Measurements from ENCODE around the gene RNF39.
A peak's percentile ranks its signal among the peaks of the same experiment; 100 is the strongest.
"Not testable (repeated sequence)": the region's sequence is repeated elsewhere in the genome, so short reads cannot be mapped to it uniquely, and the experiment has no call there.

Gene RNF39

GRCh38 chr6:30075094-30075789 lies at the start of gene RNF39:
Gene RNF39 (minus strand): TSS chr6:30075769. CDS start chr6:30075585, 184 bp downstream.
- Mint-ChIP-seq H3K27ac (no peak within 1 kb of the TSS), H3K27me3 (ENCODE audit: low read depth) (peaks cover 87% of the 10 kb centered on the region), H3K4me1 (ENCODE audit: low read depth) (peaks cover 35% of the 10 kb centered on the region), H3K36me3 (ENCODE audit: low read depth) (peaks cover 17% of the 10 kb centered on the region), H3K9me3 (no peaks in the 10 kb centered on the region), H3K4me3 (peak within 1 kb of the TSS; percentile 59)
- DNase-seq (ENCODE audit: low spot score), result no peak

DNA sequence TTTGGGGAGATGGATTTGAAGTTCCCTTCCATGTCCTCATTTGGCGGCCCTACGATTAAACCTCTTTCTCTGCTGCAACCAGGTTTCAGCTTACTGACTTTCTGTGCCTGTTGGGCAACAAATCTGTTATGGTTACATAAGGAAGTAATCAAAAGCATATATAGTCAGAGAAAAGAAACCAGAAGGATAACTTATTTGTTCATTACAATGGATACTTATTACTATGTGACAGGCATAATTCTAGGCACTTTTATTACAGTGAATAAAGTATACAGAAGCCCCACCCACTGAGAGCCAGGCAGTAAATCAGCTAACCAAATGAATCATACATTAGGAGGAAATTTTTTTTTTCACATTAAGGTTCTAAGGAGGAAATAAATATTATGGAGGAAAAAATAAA lies 46.9 kb upstream of the RNF39 start:
- Mint-ChIP-seq H3K36me3 (ENCODE audit: low read depth) (no peaks in the 10 kb centered on the region), H3K9me3 (no peaks in the 10 kb centered on the region), H3K27ac (no peak overlapping the region), H3K4me3 (no peak overlapping the region), H3K4me1 (ENCODE audit: low read depth) (no peaks in the 10 kb centered on the region), H3K27me3 (ENCODE audit: low read depth) (peaks cover 37% of the 10 kb centered on the region)
- DNase-seq (ENCODE audit: low spot score), result no peak

GRCh38 chr6:30121446-30122366 lies 46.1 kb upstream of the RNF39 start:
- DNase-seq (ENCODE audit: low spot score), result no peak
- no peak overlapping the region for H3K4me3 Mint-ChIP-seq
- H3K27me3 Mint-ChIP-seq (ENCODE audit: low read depth), result peaks cover 30% of the 10 kb centered on the region
- no peaks in the 10 kb centered on the region for H3K36me3 Mint-ChIP-seq (ENCODE audit: low read depth)
- H3K4me1 Mint-ChIP-seq (ENCODE audit: low read depth), result no peaks in the 10 kb centered on the region
- no peaks in the 10 kb centered on the region for H3K9me3 Mint-ChIP-seq
- H3K27ac Mint-ChIP-seq, result no peak overlapping the region

DNA sequence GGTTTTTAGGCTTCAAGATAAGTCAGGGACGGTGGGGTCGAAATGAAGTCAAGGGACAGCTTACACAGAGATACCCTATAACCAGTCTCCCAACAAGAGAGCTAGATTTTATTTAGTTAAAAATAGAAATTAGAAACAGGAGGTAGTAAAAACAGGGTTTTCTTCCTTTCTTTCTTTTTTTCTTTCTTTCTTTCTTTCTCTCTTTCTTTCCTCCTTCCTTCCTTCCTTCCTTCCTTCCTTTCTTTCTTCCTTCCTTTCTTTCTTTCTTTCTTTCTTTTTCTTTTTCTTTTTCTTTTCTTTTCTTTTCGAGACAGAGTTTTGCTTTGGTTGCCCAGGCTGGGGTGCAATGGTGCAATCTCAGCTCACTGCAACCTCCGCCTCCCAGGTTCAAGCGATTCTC lies 43.1 kb upstream of the RNF39 start:
- DNase-seq (ENCODE audit: low spot score); H3K36me3 Mint-ChIP-seq (ENCODE audit: low read depth); H3K4me3 Mint-ChIP-seq; H3K9me3 Mint-ChIP-seq; H3K4me1 Mint-ChIP-seq (ENCODE audit: low read depth); H3K27ac Mint-ChIP-seq: not testable (repeated sequence)
- H3K27me3 Mint-ChIP-seq (ENCODE audit: low read depth), result peaks cover 35% of the 10 kb centered on the region

GRCh38 chr6:30116724-30117123 lies 41.2 kb upstream of the RNF39 start:
- no peaks in the 10 kb centered on the region for H3K9me3 Mint-ChIP-seq
- H3K4me3 Mint-ChIP-seq, result no peak overlapping the region
- no peak for DNase-seq (ENCODE audit: low spot score)
- H3K36me3 Mint-ChIP-seq (ENCODE audit: low read depth), result no peaks in the 10 kb centered on the region
- H3K27ac Mint-ChIP-seq, result no peak overlapping the region
- peaks cover 47% of the 10 kb centered on the region for H3K27me3 Mint-ChIP-seq (ENCODE audit: low read depth)
- H3K4me1 Mint-ChIP-seq (ENCODE audit: low read depth), result peaks cover 4% of the 10 kb centered on the region

- Mint-ChIP-seq H3K4me3 (no peak overlapping the region), H3K36me3 (ENCODE audit: low read depth) (no peaks in the 10 kb centered on the region), H3K27ac (no peak overlapping the region), H3K4me1 (ENCODE audit: low read depth) (peaks cover 4% of the 10 kb centered on the region), H3K27me3 (ENCODE audit: low read depth) (peaks cover 56% of the 10 kb centered on the region), H3K9me3 (no peaks in the 10 kb centered on the region)
- DNase-seq (ENCODE audit: low spot score), result no peak
These were observed 38.3 kb upstream of the RNF39 start for GRCh38 chr6:30113841-30114240.

GRCh38 chr6:30113003-30113759 lies 37.6 kb upstream of the RNF39 start, which contains the start of gene TRIM31:
Gene TRIM31 (minus strand): TSS chr6:30113090. CDS start chr6:30112805, 285 bp downstream.
- Mint-ChIP-seq H3K4me3 (no peak within 1 kb of the TSS), H3K27me3 (ENCODE audit: low read depth) (peaks cover 59% of the 10 kb centered on the region), H3K9me3 (no peaks in the 10 kb centered on the region), H3K36me3 (ENCODE audit: low read depth) (no peaks in the 10 kb centered on the region), H3K4me1 (ENCODE audit: low read depth) (peaks cover 4% of the 10 kb centered on the region), H3K27ac (no peak within 1 kb of the TSS)
- no peak for DNase-seq (ENCODE audit: low spot score)

DNA sequence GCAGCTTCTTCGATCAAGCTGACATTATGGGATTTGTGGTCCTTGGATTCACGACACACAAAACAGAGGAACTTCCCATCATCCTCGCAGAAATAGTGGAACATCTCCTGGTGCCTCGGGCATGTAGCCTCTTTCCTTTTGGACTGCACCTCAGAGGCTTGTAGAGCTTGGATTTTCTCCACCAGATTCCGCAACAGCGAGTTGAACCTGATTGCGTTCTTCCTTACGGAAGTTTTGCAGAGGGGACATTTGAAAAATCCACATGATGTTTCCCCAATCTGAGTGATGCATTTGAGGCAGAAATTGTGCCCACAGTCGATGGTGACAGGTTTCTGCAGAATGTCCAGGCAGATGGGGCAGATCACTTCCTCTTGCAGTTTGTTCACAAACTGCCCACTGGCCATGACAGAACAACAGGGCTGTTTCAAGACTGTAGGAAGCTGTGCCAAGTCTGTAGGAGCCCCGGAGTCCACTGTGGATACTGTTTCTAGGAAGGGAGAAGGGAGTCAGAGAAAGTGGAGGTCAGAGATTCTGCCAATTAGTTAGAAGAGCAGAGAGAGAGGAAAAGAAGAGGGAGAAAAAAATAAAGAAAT lies 36.9 kb upstream of the RNF39 start:
- Mint-ChIP-seq H3K4me3 (no peak overlapping the region), H3K9me3 (no peaks in the 10 kb centered on the region), H3K4me1 (ENCODE audit: low read depth) (peaks cover 7% of the 10 kb centered on the region), H3K27me3 (ENCODE audit: low read depth) (peaks cover 65% of the 10 kb centered on the region), H3K36me3 (ENCODE audit: low read depth) (no peaks in the 10 kb centered on the region), H3K27ac (no peak overlapping the region)
- DNase-seq (ENCODE audit: low spot score), result no peak

GRCh38 chr6:30111266-30111856 lies 35.8 kb upstream of the RNF39 start:
- Mint-ChIP-seq H3K36me3 (ENCODE audit: low read depth) (no peaks in the 10 kb centered on the region), H3K27me3 (ENCODE audit: low read depth) (peaks cover 65% of the 10 kb centered on the region)

GRCh38 chr6:30104661-30105060 lies 29.1 kb upstream of the RNF39 start:
- H3K36me3 Mint-ChIP-seq (ENCODE audit: low read depth), result no peaks in the 10 kb centered on the region
- DNase-seq (ENCODE audit: low spot score), result no peak
- no peaks in the 10 kb centered on the region for H3K9me3 Mint-ChIP-seq
- H3K4me1 Mint-ChIP-seq (ENCODE audit: low read depth), result peaks cover 30% of the 10 kb centered on the region
- H3K4me3 Mint-ChIP-seq, result no peak overlapping the region
- H3K27ac Mint-ChIP-seq, result no peak overlapping the region
- peaks cover 64% of the 10 kb centered on the region for H3K27me3 Mint-ChIP-seq (ENCODE audit: low read depth)

More at GRCh38 chr6:30111266-30111856, 35.8 kb upstream of the RNF39 start:
- Mint-ChIP-seq H3K27ac (no peak overlapping the region), H3K9me3 (no peaks in the 10 kb centered on the region), H3K4me3 (no peak overlapping the region), H3K4me1 (ENCODE audit: low read depth) (peaks cover 7% of the 10 kb centered on the region)
- DNase-seq (ENCODE audit: low spot score), result no peak

DNA sequence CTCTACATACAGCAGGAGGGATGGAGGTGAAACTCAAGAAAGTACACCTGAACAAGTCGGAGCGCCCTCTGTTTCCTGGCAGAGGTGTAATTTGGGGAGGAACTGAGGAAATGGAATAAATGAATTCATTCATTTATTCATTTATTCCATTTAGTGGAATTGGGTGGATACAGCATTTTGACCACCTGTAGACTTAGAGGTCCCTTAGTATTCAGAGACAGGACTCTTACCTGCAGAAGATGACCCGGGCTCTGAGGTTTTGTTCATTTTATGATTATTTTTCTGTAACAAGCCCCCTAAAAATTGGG lies 28.3 kb upstream of the RNF39 start:
- no peak overlapping the region for H3K27ac Mint-ChIP-seq
- peaks cover 68% of the 10 kb centered on the region for H3K27me3 Mint-ChIP-seq (ENCODE audit: low read depth)

GRCh38 chr6:30102970-30103871 lies 27.7 kb upstream of the RNF39 start:
- H3K9me3 Mint-ChIP-seq, result no peaks in the 10 kb centered on the region
- peaks cover 30% of the 10 kb centered on the region for H3K4me1 Mint-ChIP-seq (ENCODE audit: low read depth)
- peaks cover 69% of the 10 kb centered on the region for H3K27me3 Mint-ChIP-seq (ENCODE audit: low read depth)
- peak overlapping the region; percentile 67 for H3K27ac Mint-ChIP-seq
- peak overlapping the region; percentile 92 for H3K4me3 Mint-ChIP-seq
- DNase-seq (ENCODE audit: low spot score), result peak; percentile 79
- H3K36me3 Mint-ChIP-seq (ENCODE audit: low read depth), result no peaks in the 10 kb centered on the region

More for the DNA sequence above, 28.3 kb upstream of the RNF39 start:
- H3K4me3 Mint-ChIP-seq, result peak overlapping the region; percentile 92
- peaks cover 30% of the 10 kb centered on the region for H3K4me1 Mint-ChIP-seq (ENCODE audit: low read depth)
- no peaks in the 10 kb centered on the region for H3K9me3 Mint-ChIP-seq
- H3K36me3 Mint-ChIP-seq (ENCODE audit: low read depth), result no peaks in the 10 kb centered on the region
- no peak for DNase-seq (ENCODE audit: low spot score)
